GM12892 (cell line): ENCODE results near the gene CDK18.

Experiments used
- DNase-seq: peaks from one replicate; pipeline ENCODE4 v3.0.0; 2011; ENCODE audit not compliant: insufficient read length
- FAIRE-seq: peaks from 2 replicates; lab custom pipeline; 2011; peaks lifted over from hg19 to GRCh38; lab: Jason Lieb, UNC
- POLR2A ChIP-seq: IDR thresholded peaks from 2 replicates; pipeline ENCODE4 v1.6.1; 2011; ENCODE audit warnings: low read depth, low read length, control low read depth
- POLR2AphosphoS5 ChIP-seq: IDR thresholded peaks from 2 replicates; pipeline ENCODE4 v1.6.1; 2011; ENCODE audit warnings: low read depth, low read length, control low read depth
- TAF1 ChIP-seq: IDR thresholded peaks from 2 replicates; pipeline ENCODE4 v1.6.1; 2011; ENCODE audit warnings: low read depth, mild to moderate bottlenecking, control low read depth, low read length, borderline replicate concordance

Gene CDK18

GRCh38 chr1:205582046-205582445 lies 77.6 kb downstream of the CDK18 start:
- peak; percentile 51 for FAIRE-seq
- DNase-seq = no peak
- no peak for TF ChIP-seq TAF1
- TF ChIP-seq POLR2AphosphoS5 = no peak
- TF ChIP-seq POLR2A = no peak
